Measurements from ENCODE around the gene PTK6.

Gene PTK6

GRCh38 chr20:63570281-63571086 is 33.3 kb upstream of the PTK6 start:
- Mint-ChIP-seq H3K36me3 (ENCODE audit: low read depth) (no peaks in the 10 kb centered on the region), H3K4me1 (no peaks in the 10 kb centered on the region), H3K27me3 (ENCODE audit: low read depth) (no peaks in the 10 kb centered on the region), H3K27ac (no peak overlapping the region), H3K4me3 (no peak overlapping the region), H3K9me3 (no peaks in the 10 kb centered on the region)
- no peak for TF ChIP-seq CTCF (IDR thresholded peaks at IDR 0.05; ENCODE audit: unreplicated experiment in 3 of 3)

- H3K9me3 Mint-ChIP-seq, result no peaks in the 10 kb centered on the region
- no peak for TF ChIP-seq CTCF (IDR thresholded peaks at IDR 0.05; ENCODE audit: unreplicated experiment in 3 of 3)
- no peaks in the 10 kb centered on the region for H3K36me3 Mint-ChIP-seq (ENCODE audit: low read depth)
- no peaks in the 10 kb centered on the region for H3K27me3 Mint-ChIP-seq (ENCODE audit: low read depth)
- H3K4me1 Mint-ChIP-seq, result no peaks in the 10 kb centered on the region
- no peak overlapping the region for H3K27ac Mint-ChIP-seq
- H3K4me3 Mint-ChIP-seq, result no peak overlapping the region
These were observed 32.1 kb upstream of the PTK6 start for GRCh38 chr20:63568986-63569949.

- Mint-ChIP-seq H3K4me3 (no peak overlapping the region), H3K9me3 (no peaks in the 10 kb centered on the region), H3K4me1 (no peaks in the 10 kb centered on the region), H3K27ac (no peak overlapping the region), H3K36me3 (ENCODE audit: low read depth) (no peaks in the 10 kb centered on the region), H3K27me3 (ENCODE audit: low read depth) (no peaks in the 10 kb centered on the region)
- TF ChIP-seq CTCF (IDR thresholded peaks at IDR 0.05; ENCODE audit: unreplicated experiment in 3 of 3), result no peak
These were observed 31.2 kb upstream of the PTK6 start for GRCh38 chr20:63568170-63568981.

- H3K4me3 Mint-ChIP-seq, result no peak overlapping the region
- H3K9me3 Mint-ChIP-seq, result no peaks in the 10 kb centered on the region
- no peaks in the 10 kb centered on the region for H3K27me3 Mint-ChIP-seq (ENCODE audit: low read depth)
- no peaks in the 10 kb centered on the region for H3K36me3 Mint-ChIP-seq (ENCODE audit: low read depth)
- H3K4me1 Mint-ChIP-seq, result no peaks in the 10 kb centered on the region
- no peak overlapping the region for H3K27ac Mint-ChIP-seq
- TF ChIP-seq CTCF (IDR thresholded peaks at IDR 0.05; ENCODE audit: unreplicated experiment in 3 of 3), result no peak
These were observed 30.4 kb upstream of the PTK6 start for GRCh38 chr20:63567386-63568169.

- no peaks in the 10 kb centered on the region for H3K36me3 Mint-ChIP-seq (ENCODE audit: low read depth)
- no peaks in the 10 kb centered on the region for H3K4me1 Mint-ChIP-seq
- TF ChIP-seq CTCF (IDR thresholded peaks at IDR 0.05; ENCODE audit: unreplicated experiment in 3 of 3), result no peak
- H3K27me3 Mint-ChIP-seq (ENCODE audit: low read depth), result no peaks in the 10 kb centered on the region
- no peak overlapping the region for H3K27ac Mint-ChIP-seq
- no peaks in the 10 kb centered on the region for H3K9me3 Mint-ChIP-seq
- H3K4me3 Mint-ChIP-seq, result no peak overlapping the region
These were observed 29.9 kb upstream of the PTK6 start for GRCh38 chr20:63567136-63567385.

Measured in nephron (organoid).